ENCODE measurements around the gene NTSR1.

DNA sequence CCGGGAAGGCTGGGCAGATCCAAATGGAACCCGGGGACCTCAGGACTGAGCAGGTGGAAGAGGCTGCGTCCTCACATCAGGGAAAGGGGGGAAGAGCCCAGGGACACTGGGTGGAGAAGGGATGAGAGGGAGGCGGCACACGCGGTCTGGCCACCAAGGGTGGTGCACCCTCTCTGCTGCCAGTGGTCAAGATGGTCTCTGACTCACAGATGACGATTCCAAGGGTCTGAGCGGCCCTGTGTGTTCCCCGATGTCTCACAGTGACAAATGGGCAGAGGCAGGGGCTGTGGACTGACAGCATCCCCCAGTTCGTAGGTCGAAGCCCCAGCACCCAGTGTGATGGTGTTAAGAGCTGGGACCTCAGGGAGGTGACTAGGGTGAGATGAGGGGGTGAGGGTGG, 34.3 kb upstream of the NTSR1 start:
- TF ChIP-seq, protein P1, sequence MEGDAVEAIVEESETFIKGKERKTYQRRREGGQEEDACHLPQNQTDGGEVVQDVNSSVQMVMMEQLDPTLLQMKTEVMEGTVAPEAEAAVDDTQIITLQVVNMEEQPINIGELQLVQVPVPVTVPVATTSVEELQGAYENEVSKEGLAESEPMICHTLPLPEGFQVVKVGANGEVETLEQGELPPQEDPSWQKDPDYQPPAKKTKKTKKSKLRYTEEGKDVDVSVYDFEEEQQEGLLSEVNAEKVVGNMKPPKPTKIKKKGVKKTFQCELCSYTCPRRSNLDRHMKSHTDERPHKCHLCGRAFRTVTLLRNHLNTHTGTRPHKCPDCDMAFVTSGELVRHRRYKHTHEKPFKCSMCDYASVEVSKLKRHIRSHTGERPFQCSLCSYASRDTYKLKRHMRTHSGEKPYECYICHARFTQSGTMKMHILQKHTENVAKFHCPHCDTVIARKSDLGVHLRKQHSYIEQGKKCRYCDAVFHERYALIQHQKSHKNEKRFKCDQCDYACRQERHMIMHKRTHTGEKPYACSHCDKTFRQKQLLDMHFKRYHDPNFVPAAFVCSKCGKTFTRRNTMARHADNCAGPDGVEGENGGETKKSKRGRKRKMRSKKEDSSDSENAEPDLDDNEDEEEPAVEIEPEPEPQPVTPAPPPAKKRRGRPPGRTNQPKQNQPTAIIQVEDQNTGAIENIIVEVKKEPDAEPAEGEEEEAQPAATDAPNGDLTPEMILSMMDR (IDR thresholded peaks at IDR 0.05) = no peak
- TF ChIP-seq POLR2AphosphoS5 (IDR thresholded peaks at IDR 0.05; ENCODE audit: low read depth, low read length) (no peak; the same call in 1 of the 2 replicates), SIN3A (IDR thresholded peaks at IDR 0.05; ENCODE audit: borderline replicate concordance, insufficient read depth, low read depth, low read length) (0 out of 2 replicates have a peak, but pooled peaks have one; percentile 25), TCF7L2 (IDR thresholded peaks at IDR 0.05; ENCODE audit: low read depth, low read length) (no peak)
- TF ChIP-seq, protein P2, sequence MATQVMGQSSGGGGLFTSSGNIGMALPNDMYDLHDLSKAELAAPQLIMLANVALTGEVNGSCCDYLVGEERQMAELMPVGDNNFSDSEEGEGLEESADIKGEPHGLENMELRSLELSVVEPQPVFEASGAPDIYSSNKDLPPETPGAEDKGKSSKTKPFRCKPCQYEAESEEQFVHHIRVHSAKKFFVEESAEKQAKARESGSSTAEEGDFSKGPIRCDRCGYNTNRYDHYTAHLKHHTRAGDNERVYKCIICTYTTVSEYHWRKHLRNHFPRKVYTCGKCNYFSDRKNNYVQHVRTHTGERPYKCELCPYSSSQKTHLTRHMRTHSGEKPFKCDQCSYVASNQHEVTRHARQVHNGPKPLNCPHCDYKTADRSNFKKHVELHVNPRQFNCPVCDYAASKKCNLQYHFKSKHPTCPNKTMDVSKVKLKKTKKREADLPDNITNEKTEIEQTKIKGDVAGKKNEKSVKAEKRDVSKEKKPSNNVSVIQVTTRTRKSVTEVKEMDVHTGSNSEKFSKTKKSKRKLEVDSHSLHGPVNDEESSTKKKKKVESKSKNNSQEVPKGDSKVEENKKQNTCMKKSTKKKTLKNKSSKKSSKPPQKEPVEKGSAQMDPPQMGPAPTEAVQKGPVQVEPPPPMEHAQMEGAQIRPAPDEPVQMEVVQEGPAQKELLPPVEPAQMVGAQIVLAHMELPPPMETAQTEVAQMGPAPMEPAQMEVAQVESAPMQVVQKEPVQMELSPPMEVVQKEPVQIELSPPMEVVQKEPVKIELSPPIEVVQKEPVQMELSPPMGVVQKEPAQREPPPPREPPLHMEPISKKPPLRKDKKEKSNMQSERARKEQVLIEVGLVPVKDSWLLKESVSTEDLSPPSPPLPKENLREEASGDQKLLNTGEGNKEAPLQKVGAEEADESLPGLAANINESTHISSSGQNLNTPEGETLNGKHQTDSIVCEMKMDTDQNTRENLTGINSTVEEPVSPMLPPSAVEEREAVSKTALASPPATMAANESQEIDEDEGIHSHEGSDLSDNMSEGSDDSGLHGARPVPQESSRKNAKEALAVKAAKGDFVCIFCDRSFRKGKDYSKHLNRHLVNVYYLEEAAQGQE (IDR thresholded peaks at IDR 0.05; ENCODE audit: insufficient read depth in 1 of 2, low read depth in 2 of 2, low read length in 1 of 2) = no peak

All from Panc1 (cell line).